Loucy (cell line): Measurements from ENCODE around the gene GLI1.

Source experiments
- EZH2phosphoT487 ChIP-seq: fragments of 200-600 bp; IDR thresholded peaks from 2 replicates; pipeline ENCODE4 v1.6.1; 2018; ENCODE audit warnings: antibody characterized with exemption, mild to moderate bottlenecking, moderate library complexity, borderline replicate concordance
- TF ChIP-seq, protein P1 (sequence below): fragments of 200-600 bp; sonication (generic); conservative IDR thresholded peaks from 2 replicates; pipeline ENCODE4 v1.5.1; 2014; ENCODE audit warnings: mild to moderate bottlenecking, antibody characterized with exemption, low read length

DNA sequence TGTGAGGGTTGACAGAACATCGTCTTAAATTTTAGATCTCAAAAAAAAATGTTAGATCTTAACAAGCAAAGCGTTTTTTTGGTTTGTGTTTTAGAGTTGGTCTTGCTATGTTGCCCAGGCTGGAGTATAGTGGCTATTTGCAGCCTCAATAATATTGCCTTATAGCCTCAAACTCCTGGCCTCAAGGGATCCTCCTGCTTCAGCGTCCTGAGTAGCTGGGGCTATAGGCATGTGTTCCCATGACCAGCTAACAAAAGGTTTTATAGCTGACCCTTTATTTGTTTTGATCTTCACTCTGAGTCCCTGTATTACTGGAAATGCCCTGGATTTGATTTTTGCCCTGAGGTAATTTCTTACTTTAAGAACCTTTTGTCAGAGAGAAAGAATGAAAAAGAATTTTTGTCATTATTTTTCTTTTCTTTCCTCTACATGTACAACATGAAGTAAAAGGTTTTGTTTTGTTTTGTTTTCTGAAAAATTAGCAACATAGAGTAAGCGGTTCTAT, 19.8 kb upstream of the GLI1 start:
- TF ChIP-seq, protein P1, sequence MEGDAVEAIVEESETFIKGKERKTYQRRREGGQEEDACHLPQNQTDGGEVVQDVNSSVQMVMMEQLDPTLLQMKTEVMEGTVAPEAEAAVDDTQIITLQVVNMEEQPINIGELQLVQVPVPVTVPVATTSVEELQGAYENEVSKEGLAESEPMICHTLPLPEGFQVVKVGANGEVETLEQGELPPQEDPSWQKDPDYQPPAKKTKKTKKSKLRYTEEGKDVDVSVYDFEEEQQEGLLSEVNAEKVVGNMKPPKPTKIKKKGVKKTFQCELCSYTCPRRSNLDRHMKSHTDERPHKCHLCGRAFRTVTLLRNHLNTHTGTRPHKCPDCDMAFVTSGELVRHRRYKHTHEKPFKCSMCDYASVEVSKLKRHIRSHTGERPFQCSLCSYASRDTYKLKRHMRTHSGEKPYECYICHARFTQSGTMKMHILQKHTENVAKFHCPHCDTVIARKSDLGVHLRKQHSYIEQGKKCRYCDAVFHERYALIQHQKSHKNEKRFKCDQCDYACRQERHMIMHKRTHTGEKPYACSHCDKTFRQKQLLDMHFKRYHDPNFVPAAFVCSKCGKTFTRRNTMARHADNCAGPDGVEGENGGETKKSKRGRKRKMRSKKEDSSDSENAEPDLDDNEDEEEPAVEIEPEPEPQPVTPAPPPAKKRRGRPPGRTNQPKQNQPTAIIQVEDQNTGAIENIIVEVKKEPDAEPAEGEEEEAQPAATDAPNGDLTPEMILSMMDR, result no peak
- no peak for TF ChIP-seq EZH2phosphoT487
